Chondrocyte (in vitro differentiated cells): ENCODE results near the gene NT5E. TPM values are rescaled to one million over a fixed set of nuclear protein-coding genes. Genes with fewer than 3 reads are reported as not detected.
"Not testable (repeated sequence)": the region's sequence is repeated elsewhere in the genome, so short reads cannot be mapped to it uniquely, and the experiment has no call there.

Experiments used
- DNase-seq: peaks from one replicate; pipeline ENCODE4 v3.0.0; 2021; ENCODE audit warnings: mixed read lengths, low spot score
- H3K27ac Mint-ChIP-seq: one replicate; pipeline ENCODE4 v1.8.0; 2021; ENCODE audit warnings: mild to moderate bottlenecking, moderate library complexity, mixed read lengths; ENCODE audit not compliant: unreplicated experiment
- H3K27me3 Mint-ChIP-seq: 2 replicates; pipeline ENCODE4 v1.8.0; 2021; ENCODE audit warnings: low read depth, mixed read lengths
- H3K36me3 Mint-ChIP-seq: 2 replicates; pipeline ENCODE4 v1.8.0; 2021; ENCODE audit warnings: low read depth, mixed read lengths
- H3K4me1 Mint-ChIP-seq: 2 replicates; pipeline ENCODE4 v1.8.0; 2021; ENCODE audit warnings: low read depth, mild to moderate bottlenecking, mixed read lengths
- H3K4me3 Mint-ChIP-seq: one replicate; pipeline ENCODE4 v1.8.0; 2021; ENCODE audit warnings: mild to moderate bottlenecking, moderate library complexity, mixed read lengths; ENCODE audit not compliant: unreplicated experiment
- H3K9me3 Mint-ChIP-seq: 2 replicates; pipeline ENCODE4 v1.8.0; 2021; ENCODE audit warnings: low read depth, mixed read lengths
- CTCF ChIP-seq: fragments of 200-600 bp; sonication (generic); IDR thresholded peaks from 2 replicates; pipeline ENCODE4 v1.5.0; 2021; ENCODE audit warnings: antibody characterized with exemption, mild to moderate bottlenecking, moderate library complexity
- total RNA-seq: library from RNA; stranded (reverse); gene quantifications from 3 replicates; pipeline ENCODE4 v1.2.1, GENCODE V29; 2021

Gene NT5E
- total RNA-seq, 1 donor from 2014 or later, result 49.0 TPM

DNA sequence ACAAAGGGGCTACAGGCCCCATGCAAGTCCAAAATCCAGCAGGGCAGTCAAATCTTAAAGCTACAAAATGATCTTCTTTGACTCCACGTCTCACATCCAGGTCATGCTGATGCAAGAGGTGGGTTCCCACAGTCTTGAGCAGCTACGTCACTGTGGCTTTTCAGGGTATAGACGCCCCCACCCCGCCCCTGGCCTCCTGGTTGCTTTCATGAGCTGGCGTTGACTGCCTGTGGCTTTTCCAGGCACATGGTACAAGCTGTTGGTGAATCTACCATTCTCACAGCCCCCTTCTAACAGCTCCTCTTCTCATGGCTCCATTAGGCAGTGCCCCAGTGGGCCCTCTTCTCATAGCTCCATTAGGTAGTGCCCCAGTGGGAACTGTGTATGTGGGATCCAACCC is 47.0 kb downstream of the NT5E start:
- H3K9me3 Mint-ChIP-seq, result peaks cover 7% of the 10 kb centered on the region
- H3K27ac Mint-ChIP-seq, result no peak overlapping the region
- TF ChIP-seq CTCF, result no peak
- no peak for DNase-seq
- H3K27me3 Mint-ChIP-seq, result no peaks in the 10 kb centered on the region
- peaks cover 18% of the 10 kb centered on the region for H3K36me3 Mint-ChIP-seq
- H3K4me3 Mint-ChIP-seq, result no peak overlapping the region
- peaks cover 31% of the 10 kb centered on the region for H3K4me1 Mint-ChIP-seq

DNA sequence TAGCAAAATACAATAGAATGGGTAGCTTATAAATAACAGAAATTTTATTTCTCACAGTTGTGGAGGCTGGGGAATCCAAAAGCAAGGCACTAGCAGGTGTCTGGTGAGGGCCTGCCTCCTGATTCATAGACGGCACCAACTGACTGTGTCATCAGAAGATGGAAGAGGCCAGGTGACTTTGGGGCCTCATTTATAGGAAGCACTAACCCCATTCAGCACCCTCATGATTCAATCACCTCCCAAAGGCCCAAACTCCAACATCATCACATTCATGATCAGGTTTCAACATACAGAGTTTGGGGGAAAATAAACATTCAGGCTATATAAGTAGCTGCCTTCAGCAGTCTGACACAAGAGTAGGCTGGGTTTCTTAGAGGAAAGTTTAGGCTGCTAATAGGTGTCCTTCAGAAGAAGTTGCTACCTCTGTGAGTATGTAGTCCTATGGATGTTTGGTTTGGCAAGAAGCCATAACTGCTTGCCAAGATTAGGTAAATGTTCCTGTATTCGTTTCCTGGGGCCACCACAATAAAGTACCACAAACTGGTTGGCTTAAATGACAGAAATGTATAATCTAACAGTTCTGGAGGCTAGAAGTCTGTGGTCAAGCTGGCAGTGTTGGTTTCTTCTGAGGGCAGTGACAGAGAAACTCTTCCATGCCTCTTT is 48.8 kb downstream of the NT5E start:
- Mint-ChIP-seq H3K4me1 (peaks cover 33% of the 10 kb centered on the region), H3K27ac (no peak overlapping the region), H3K4me3 (no peak overlapping the region), H3K27me3 (no peaks in the 10 kb centered on the region), H3K9me3 (peaks cover 7% of the 10 kb centered on the region), H3K36me3 (peaks cover 21% of the 10 kb centered on the region)
- no peak for TF ChIP-seq CTCF
- DNase-seq, result no peak

GRCh38 chr6:85506441-85507093 is 56.7 kb downstream of the NT5E start:
- no peak for DNase-seq
- no peaks in the 10 kb centered on the region for H3K27me3 Mint-ChIP-seq
- H3K36me3 Mint-ChIP-seq, result peaks cover 28% of the 10 kb centered on the region
- TF ChIP-seq CTCF, result no peak
- peaks cover 6% of the 10 kb centered on the region for H3K4me1 Mint-ChIP-seq
- no peak overlapping the region for H3K27ac Mint-ChIP-seq
- no peak overlapping the region for H3K4me3 Mint-ChIP-seq
- no peaks in the 10 kb centered on the region for H3K9me3 Mint-ChIP-seq

DNA sequence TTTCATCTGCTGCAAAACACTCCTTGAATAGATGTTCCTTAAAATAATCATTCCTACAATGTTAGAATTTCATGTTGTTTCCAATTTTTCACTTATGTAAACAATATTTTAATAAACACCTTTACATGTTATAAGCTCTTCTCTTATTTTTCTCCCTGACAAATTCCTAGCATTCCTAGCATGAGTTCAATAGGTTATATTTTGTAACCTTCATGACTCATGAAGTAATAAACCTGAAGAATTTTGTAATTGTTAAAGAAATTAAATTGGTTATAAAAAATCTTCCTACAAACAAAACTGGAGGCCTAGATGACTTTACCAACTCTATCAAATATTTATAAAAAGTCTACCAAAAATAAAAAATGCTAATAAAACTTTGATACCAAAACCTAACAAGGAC is 66.3 kb downstream of the NT5E start:
- Mint-ChIP-seq H3K9me3 (no peaks in the 10 kb centered on the region), H3K27me3 (no peaks in the 10 kb centered on the region), H3K36me3 (peaks cover 33% of the 10 kb centered on the region), H3K27ac (no peak overlapping the region), H3K4me1 (peaks cover 4% of the 10 kb centered on the region), H3K4me3 (no peak overlapping the region)
- TF ChIP-seq CTCF, result no peak
- DNase-seq, result no peak

- H3K9me3 Mint-ChIP-seq, H3K4me1 Mint-ChIP-seq, H3K27ac Mint-ChIP-seq, H3K4me3 Mint-ChIP-seq, H3K27me3 Mint-ChIP-seq, DNase-seq: not testable (repeated sequence)
- H3K36me3 Mint-ChIP-seq, result peaks cover 27% of the 10 kb centered on the region
Observed at GRCh38 chr6:85524281-85524680, 74.4 kb downstream of the NT5E start.

DNA sequence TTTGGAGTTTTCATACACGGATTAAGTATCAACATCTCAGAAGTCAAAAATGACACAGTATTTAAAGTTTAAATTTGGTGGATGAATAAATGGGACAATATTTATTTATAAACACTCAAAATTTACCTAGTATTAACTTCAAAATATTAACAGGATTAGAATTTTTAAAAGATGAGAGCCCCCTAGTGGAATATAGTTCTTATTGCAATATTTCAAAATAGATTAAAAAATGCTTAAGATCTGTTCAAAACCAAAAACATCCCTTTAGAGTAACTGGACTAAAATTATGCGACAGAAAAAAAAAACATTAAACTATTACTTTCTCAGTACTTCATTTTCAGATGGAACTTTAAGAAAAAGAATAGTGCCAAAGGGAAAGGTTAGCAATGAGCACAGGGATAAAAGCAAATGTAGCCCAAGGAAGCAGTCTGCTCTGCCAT is 87.2 kb downstream of the NT5E start:
- H3K36me3 Mint-ChIP-seq, result peaks cover 4% of the 10 kb centered on the region
- no peaks in the 10 kb centered on the region for H3K9me3 Mint-ChIP-seq

More for the DNA sequence above, 87.2 kb downstream of the NT5E start:
- no peak overlapping the region for H3K4me3 Mint-ChIP-seq
- DNase-seq, result no peak
- peaks cover 11% of the 10 kb centered on the region for H3K4me1 Mint-ChIP-seq
- H3K27me3 Mint-ChIP-seq, result no peaks in the 10 kb centered on the region
- peak; percentile 94 for TF ChIP-seq CTCF
- no peak overlapping the region for H3K27ac Mint-ChIP-seq
